ENCODE data around the gene GCNT1. TPM values are rescaled to one million over a fixed set of nuclear protein-coding genes. Genes with fewer than 3 reads are reported as not detected.

The GCNT1 gene
- total and polyA plus RNA-seq, 9 donors = 0.90 to 5.9 (median 3.0) TPM

DNA sequence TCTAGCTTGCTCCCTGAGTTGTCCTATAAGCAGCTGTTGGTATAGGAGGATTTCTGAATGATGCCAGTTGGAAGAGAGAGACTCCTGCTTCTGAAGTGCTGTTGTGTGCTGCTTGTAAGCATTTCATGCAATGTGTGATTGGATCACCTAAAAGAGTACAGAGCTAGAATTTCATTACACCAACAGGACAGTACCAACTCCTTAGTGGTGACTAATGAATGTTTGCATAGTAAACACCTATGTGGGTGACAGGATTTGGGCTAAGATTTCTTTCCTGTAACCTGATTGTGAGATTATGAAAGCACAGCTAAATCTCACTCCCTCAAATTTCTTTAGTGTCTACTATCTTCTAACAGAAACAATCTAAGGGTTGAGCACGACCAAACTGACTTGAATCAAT lies 67.0 kb downstream of the GCNT1 start:
- intact Hi-C loops (cut with DNase I) = no loop called here

DNA sequence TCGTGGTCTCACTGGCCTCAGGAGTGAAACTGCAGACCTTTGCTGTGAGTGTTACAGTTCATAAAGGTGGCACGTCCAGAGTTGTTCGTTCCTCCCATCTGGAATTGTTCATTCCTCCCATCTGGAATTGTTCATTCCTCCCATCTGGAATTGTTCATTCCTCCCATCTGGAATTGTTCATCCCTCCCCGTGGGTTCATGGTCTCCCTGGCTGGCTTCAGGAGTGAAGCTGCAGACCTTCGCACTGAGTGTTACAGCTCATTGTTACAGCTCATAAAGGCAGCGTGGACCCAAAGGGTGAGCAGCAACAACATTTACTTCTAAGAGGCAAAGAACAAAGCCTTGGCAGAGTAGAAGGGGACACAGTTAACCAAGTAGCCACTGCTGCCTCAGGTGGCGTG lies 69.1 kb downstream of the GCNT1 start:
- no peaks in the 10 kb centered on the region for H3K4me1 ChIP-seq (ENCODE audit: insufficient read depth)
- no peak overlapping the region for H3K27ac ChIP-seq
- 34 to 52% (median 51%) methylated on average over 7 of the region's 7 CpGs for WGBS, 3 donors
- no peaks in the 10 kb centered on the region for H3K9me3 ChIP-seq
- intact Hi-C loops (cut with DNase I) = no loop called here
- H3K27me3 ChIP-seq = no peaks in the 10 kb centered on the region
- H3K4me3 ChIP-seq = no peak overlapping the region
- TF ChIP-seq EP300 (IDR thresholded peaks at IDR 0.05) (no peak), POLR2A (IDR thresholded peaks at IDR 0.05) (no peak)
- TF ChIP-seq, protein P1, sequence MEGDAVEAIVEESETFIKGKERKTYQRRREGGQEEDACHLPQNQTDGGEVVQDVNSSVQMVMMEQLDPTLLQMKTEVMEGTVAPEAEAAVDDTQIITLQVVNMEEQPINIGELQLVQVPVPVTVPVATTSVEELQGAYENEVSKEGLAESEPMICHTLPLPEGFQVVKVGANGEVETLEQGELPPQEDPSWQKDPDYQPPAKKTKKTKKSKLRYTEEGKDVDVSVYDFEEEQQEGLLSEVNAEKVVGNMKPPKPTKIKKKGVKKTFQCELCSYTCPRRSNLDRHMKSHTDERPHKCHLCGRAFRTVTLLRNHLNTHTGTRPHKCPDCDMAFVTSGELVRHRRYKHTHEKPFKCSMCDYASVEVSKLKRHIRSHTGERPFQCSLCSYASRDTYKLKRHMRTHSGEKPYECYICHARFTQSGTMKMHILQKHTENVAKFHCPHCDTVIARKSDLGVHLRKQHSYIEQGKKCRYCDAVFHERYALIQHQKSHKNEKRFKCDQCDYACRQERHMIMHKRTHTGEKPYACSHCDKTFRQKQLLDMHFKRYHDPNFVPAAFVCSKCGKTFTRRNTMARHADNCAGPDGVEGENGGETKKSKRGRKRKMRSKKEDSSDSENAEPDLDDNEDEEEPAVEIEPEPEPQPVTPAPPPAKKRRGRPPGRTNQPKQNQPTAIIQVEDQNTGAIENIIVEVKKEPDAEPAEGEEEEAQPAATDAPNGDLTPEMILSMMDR (IDR thresholded peaks at IDR 0.05) = no peak
- no peak for DNase-seq
- H3K36me3 ChIP-seq = no peaks in the 10 kb centered on the region

More for the DNA sequence above, 67.0 kb downstream of the GCNT1 start:
- 50 to 66% (median 59%) methylated on average over 1 of the region's 1 CpG for WGBS, 3 donors
- Histone ChIP-seq H3K4me1 (ENCODE audit: insufficient read depth) (no peaks in the 10 kb centered on the region), H3K27me3 (no peaks in the 10 kb centered on the region), H3K27ac (no peak overlapping the region), H3K9me3 (no peaks in the 10 kb centered on the region), H3K4me3 (no peak overlapping the region), H3K36me3 (no peaks in the 10 kb centered on the region)
- TF ChIP-seq, protein P1 (IDR thresholded peaks at IDR 0.05) = no peak
- no peak for TF ChIP-seq EP300 (IDR thresholded peaks at IDR 0.05)
- no peak for TF ChIP-seq POLR2A (IDR thresholded peaks at IDR 0.05)
- DNase-seq = no peak

DNA sequence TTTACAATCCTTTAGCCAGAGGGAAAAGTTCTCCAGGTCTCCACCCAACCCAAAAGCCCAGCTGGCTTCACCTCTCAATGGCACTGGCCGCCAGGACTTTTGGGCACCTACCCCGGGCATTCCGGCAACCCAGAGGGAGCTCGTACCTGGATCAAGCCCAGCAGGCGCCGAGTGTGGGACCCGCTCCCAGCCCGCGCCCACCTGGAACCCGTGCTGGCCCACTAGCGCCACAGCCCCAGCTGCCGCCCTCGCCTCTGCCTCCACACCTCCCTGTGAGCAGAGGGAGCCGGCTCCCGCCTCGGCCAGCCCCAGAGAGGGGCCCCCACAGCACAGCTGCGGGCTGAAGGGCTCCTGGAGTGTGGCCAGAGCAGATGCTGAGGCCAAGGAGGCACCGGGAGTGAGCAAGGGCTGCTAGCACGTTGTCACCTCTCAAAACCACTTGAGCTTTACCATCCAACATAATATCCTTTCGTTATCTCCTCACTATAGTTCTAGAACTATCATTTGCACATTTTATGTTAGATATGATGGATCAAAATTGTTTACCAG lies 69.7 kb downstream of the GCNT1 start:
- no peaks in the 10 kb centered on the region for H3K27me3 ChIP-seq
- no peak overlapping the region for H3K27ac ChIP-seq
- TF ChIP-seq EP300 (IDR thresholded peaks at IDR 0.05) (no peak), POLR2A (IDR thresholded peaks at IDR 0.05) (no peak)
- TF ChIP-seq, protein P1 (IDR thresholded peaks at IDR 0.05) = no peak
- H3K9me3 ChIP-seq = no peaks in the 10 kb centered on the region
- DNase-seq = no peak
- no peak overlapping the region for H3K4me3 ChIP-seq
- no peaks in the 10 kb centered on the region for H3K4me1 ChIP-seq (ENCODE audit: insufficient read depth)
- WGBS, 3 donors = 78 to 86% (median 80%) methylated on average over 19 to 20 of the region's 20 CpGs
- intact Hi-C loops (cut with DNase I) = no loop called here
- H3K36me3 ChIP-seq = no peaks in the 10 kb centered on the region

DNA sequence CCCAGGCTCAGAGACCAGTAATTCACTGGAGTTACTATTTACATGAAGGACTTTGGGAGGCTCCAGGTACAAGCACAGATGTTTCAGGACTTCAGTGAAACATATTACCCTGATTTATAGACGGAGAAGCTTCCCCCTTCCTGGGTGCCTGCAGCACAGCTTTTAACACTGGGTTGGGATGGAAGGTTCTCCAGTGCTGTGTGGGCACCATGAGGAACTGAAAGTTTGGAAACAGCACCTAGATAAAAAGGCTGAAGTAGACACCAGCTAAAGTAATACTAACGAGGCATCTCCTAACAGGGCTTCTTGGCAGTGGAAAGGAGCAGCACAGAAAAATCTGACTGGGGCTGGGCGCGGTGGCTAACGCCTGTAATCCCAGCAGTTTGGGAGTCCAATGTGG lies 70.7 kb downstream of the GCNT1 start:
- intact Hi-C loops (cut with DNase I) = no loop called here
- H3K27ac ChIP-seq = no peak overlapping the region
- no peaks in the 10 kb centered on the region for H3K27me3 ChIP-seq
- no peaks in the 10 kb centered on the region for H3K36me3 ChIP-seq
- no peaks in the 10 kb centered on the region for H3K9me3 ChIP-seq
- TF ChIP-seq POLR2A (IDR thresholded peaks at IDR 0.05) (no peak), EP300 (IDR thresholded peaks at IDR 0.05) (no peak)
- TF ChIP-seq, protein P1 (IDR thresholded peaks at IDR 0.05) = no peak
- WGBS, 3 donors = 93 to 96% (median 94%) methylated on average over 5 of the region's 5 CpGs
- no peaks in the 10 kb centered on the region for H3K4me1 ChIP-seq (ENCODE audit: insufficient read depth)
- no peak for DNase-seq
- H3K4me3 ChIP-seq = no peak overlapping the region

Data from ovary (tissue), 9 donors.